ENCODE measurements around the gene DOK6. TPM values are rescaled to one million over a fixed set of nuclear protein-coding genes. Genes with fewer than 3 reads are reported as not detected.

DOK6 gene
- total and polyA plus RNA-seq, 9 of the 15 experiments (the other 6 are each of a cell fraction or from before 2014, with no cell fraction given), result not detected

DNA sequence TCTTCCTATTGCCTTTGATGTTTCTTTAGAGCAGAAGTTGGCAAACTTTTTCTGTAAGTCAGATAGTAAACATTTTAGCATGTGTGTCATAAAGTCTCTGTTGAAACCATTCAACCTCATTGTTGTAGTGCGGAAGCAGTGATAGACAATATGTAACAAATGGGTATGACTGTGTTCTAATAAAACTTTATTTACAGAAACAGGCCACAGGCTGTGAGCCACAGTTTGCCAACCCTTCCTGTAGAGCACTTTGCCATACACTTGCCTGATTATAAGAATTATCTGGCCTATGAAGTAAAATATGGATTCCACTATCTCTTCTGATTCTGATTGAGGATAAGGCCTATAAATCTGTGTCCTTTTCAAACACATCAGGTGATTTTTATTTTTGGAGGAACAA, 237.4 kb downstream of the DOK6 start:
- no peaks in the 10 kb centered on the region for H3K27me3 ChIP-seq (ENCODE audit: control insufficient read depth in 2 of 2, insufficient read depth in 2 of 2, low read length in 2 of 2)
- H3K9ac ChIP-seq (ENCODE audit: insufficient read depth in 1 of 2, low read depth in 2 of 2, low read length in 2 of 2), result no peak overlapping the region
- ATAC-seq (no peak), DNase-seq (ENCODE audit: extremely low read depth in 1 of 4, low spot score in 3 of 4) (no peak), FAIRE-seq (no peak)
- H3K27ac ChIP-seq (ENCODE audit: extremely low read depth, low read depth, low read length), result no peak overlapping the region
- intact Hi-C loops (cut with micrococcal nuclease) (loop anchor here (10.0 kb wide), 1 partner anchor 447 kb away; no protein-coding TSS in a partner anchor), in situ Hi-C loops (cut with MboI) (no loop called here)
- H3K79me2 ChIP-seq (ENCODE audit: control insufficient read depth, insufficient read depth, low read length), result no peaks in the 10 kb centered on the region
- no peak overlapping the region for H3K4me2 ChIP-seq (ENCODE audit: insufficient read depth, low read length)
- POLR2A ChIA-PET, result interaction anchor here (1.2 kb wide), 1 partner anchor 12 kb away, joined by 3 read pairs; no protein-coding TSS in a partner anchor
- H3K9me3 ChIP-seq (replicated peaks; ENCODE audit: control insufficient read depth, insufficient read depth, low read depth, low read length), result no peaks in the 10 kb centered on the region
- H4K20me1 ChIP-seq (replicated peaks; ENCODE audit: control insufficient read depth, insufficient read depth, low read length), result no peaks in the 10 kb centered on the region
- H3K9me1 ChIP-seq (ENCODE audit: control insufficient read depth, insufficient read depth, low read length), result no peaks in the 10 kb centered on the region
- no peak overlapping the region for H2AFZ ChIP-seq (ENCODE audit: low read depth, low read length)
- no TSS peak for BruUV-seq (replicated peaks)
- CTCF ChIA-PET (ENCODE audit: low intra/inter-chr PET ratio), result no interaction called here
- TF ChIP-seq CHD2 (IDR thresholded peaks at IDR 0.05; ENCODE audit: low read depth, low read length), result no peak
- TF ChIP-seq, protein P1, sequence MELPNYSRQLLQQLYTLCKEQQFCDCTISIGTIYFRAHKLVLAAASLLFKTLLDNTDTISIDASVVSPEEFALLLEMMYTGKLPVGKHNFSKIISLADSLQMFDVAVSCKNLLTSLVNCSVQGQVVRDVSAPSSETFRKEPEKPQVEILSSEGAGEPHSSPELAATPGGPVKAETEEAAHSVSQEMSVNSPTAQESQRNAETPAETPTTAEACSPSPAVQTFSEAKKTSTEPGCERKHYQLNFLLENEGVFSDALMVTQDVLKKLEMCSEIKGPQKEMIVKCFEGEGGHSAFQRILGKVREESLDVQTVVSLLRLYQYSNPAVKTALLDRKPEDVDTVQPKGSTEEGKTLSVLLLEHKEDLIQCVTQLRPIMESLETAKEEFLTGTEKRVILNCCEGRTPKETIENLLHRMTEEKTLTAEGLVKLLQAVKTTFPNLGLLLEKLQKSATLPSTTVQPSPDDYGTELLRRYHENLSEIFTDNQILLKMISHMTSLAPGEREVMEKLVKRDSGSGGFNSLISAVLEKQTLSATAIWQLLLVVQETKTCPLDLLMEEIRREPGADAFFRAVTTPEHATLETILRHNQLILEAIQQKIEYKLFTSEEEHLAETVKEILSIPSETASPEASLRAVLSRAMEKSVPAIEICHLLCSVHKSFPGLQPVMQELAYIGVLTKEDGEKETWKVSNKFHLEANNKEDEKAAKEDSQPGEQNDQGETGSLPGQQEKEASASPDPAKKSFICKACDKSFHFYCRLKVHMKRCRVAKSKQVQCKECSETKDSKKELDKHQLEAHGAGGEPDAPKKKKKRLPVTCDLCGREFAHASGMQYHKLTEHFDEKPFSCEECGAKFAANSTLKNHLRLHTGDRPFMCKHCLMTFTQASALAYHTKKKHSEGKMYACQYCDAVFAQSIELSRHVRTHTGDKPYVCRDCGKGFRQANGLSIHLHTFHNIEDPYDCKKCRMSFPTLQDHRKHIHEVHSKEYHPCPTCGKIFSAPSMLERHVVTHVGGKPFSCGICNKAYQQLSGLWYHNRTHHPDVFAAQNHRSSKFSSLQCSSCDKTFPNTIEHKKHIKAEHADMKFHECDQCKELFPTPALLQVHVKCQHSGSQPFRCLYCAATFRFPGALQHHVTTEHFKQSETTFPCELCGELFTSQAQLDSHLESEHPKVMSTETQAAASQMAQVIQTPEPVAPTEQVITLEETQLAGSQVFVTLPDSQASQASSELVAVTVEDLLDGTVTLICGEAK (IDR thresholded peaks at IDR 0.05), result peak; percentile 76
- TF ChIP-seq, protein P1 (CRISPR knock-in tag; IDR thresholded peaks at IDR 0.05), result no peak
- no peak overlapping the region for H3K4me3 ChIP-seq
- WGBS (ENCODE audit: insufficient coverage, low coverage, missing lambda C conversion rate), result no CpG with 5 or more reads among the region's 1 CpG
- H3K4me1 ChIP-seq (replicated peaks in 1 of 2; ENCODE audit: control insufficient read depth in 2 of 2, insufficient read depth in 2 of 2, low read length in 2 of 2), result no peaks in the 10 kb centered on the region
- no peaks in the 10 kb centered on the region for H3K36me3 ChIP-seq (ENCODE audit: control insufficient read depth, insufficient read depth, low read length)
